Nephron (organoid): ENCODE measurements around the gene WDPCP.
"Not testable (repeated sequence)": the region's sequence is repeated elsewhere in the genome, so short reads cannot be mapped to it uniquely, and the experiment has no call there.

Experiments
- H3K27ac Mint-ChIP-seq, 3 experiments: 2 replicates each; pipeline ENCODE4 v1.8.0; 2020; ENCODE audit warnings: mixed read lengths in 3 of 3, mild to moderate bottlenecking in 2 of 3, moderate library complexity in 1 of 3
- H3K27me3 Mint-ChIP-seq: 2 replicates; pipeline ENCODE4 v1.8.0; 2021; ENCODE audit warnings: low read depth, mild to moderate bottlenecking, moderate library complexity, mixed read lengths
- H3K36me3 Mint-ChIP-seq: 2 replicates; pipeline ENCODE4 v1.8.0; 2020; ENCODE audit warnings: low read depth, mixed read lengths
- H3K4me1 Mint-ChIP-seq: 2 replicates; pipeline ENCODE4 v1.8.0; 2020; ENCODE audit warnings: mixed read lengths
- H3K4me3 Mint-ChIP-seq, 3 experiments: 2 replicates each; pipeline ENCODE4 v1.8.0; 2020; ENCODE audit warnings: mild to moderate bottlenecking in 3 of 3, mixed read lengths in 3 of 3, moderate library complexity in 2 of 3
- H3K9me3 Mint-ChIP-seq: 2 replicates; pipeline ENCODE4 v1.8.0; 2020; ENCODE audit warnings: mixed read lengths
- TF ChIP-seq, protein P1 (sequence below), 3 experiments: fragments of 200-600 bp; sonication (generic); IDR thresholded peaks; one replicate each; pipeline ENCODE4 v1.5.0; 2021; ENCODE audit warnings: antibody characterized with exemption in 3 of 3; ENCODE audit not compliant: unreplicated experiment in 3 of 3

The WDPCP gene

DNA sequence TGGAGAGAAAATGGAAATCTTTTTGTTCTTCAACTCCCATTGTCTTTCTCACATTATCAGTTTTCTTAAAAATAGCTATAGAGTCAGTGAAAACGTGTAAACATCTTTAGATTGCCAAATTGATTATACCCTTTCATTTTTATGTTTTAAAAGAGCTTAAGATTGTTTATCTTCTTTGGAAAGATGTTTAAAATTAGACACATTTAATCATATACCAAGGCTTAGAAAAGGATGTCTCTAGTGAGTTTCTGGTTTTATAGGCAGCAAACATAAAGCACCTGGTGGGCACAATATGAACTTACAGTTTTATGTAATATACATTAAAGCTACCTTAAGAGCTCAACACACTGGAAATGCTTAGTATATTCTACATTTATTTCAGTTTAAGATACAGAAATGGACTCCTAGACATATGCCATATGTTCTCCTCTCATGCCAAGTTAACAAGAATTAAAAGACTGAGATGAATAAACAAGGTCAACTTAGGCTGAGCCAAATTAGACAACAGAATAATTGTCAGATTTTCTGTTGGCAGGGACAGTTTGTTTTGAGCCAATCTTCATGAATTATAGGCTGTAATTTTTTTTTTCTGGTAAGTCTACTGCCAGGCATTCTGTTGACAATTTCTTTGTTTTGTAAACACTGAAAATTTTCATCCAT is 425.0 kb downstream of the WDPCP start:
- Mint-ChIP-seq H3K27ac (no peak overlapping the region), H3K9me3 (peaks cover 8% of the 10 kb centered on the region), H3K27me3 (no peaks in the 10 kb centered on the region), H3K4me3 (no peak overlapping the region), H3K4me1 (no peaks in the 10 kb centered on the region), H3K36me3 (no peaks in the 10 kb centered on the region)
- TF ChIP-seq, protein P1, sequence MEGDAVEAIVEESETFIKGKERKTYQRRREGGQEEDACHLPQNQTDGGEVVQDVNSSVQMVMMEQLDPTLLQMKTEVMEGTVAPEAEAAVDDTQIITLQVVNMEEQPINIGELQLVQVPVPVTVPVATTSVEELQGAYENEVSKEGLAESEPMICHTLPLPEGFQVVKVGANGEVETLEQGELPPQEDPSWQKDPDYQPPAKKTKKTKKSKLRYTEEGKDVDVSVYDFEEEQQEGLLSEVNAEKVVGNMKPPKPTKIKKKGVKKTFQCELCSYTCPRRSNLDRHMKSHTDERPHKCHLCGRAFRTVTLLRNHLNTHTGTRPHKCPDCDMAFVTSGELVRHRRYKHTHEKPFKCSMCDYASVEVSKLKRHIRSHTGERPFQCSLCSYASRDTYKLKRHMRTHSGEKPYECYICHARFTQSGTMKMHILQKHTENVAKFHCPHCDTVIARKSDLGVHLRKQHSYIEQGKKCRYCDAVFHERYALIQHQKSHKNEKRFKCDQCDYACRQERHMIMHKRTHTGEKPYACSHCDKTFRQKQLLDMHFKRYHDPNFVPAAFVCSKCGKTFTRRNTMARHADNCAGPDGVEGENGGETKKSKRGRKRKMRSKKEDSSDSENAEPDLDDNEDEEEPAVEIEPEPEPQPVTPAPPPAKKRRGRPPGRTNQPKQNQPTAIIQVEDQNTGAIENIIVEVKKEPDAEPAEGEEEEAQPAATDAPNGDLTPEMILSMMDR (IDR thresholded peaks at IDR 0.05; ENCODE audit: unreplicated experiment in 3 of 3): no peak

DNA sequence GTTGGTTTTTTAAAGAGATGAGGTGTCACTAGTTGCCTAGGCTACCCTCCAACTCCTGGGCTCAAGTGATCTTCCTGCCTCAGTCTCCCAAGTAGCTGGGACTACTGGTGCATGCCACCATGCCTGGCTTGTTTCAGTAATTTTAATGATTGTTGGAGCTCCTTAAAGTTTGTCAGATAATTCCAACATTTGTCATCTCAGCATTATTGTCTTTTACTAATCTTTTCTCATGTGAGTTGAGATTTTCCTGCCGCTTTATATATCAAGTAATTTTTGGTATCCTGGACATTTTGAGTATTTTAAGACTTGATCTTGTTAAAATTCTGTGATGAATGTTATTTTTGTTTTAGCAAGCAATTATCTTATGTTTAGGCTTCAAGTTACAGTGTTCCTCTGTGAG is 429.0 kb downstream of the WDPCP start:
- Mint-ChIP-seq H3K27ac (no peak overlapping the region), H3K9me3 (no peaks in the 10 kb centered on the region)

DNA sequence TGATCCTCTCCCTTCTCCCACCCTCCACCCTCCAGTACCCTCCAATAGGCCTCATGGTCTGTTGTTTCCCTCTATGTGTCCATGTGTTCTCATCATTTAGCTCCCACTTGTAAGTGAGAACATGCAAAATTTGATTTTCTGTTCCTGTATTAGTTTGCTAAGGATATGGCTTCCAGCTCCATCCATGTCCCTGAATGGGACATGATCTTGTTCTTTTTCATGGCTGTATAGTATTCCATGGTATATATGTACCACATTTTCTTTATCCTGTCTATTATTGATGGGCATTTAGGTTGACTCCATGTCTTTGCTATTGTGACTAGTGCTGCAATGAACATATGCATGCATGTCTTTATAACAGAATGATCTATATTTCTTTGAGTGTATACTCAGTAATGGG is 451.6 kb downstream of the WDPCP start:
- Mint-ChIP-seq H3K9me3 (peaks cover 59% of the 10 kb centered on the region), H3K36me3 (peaks cover 19% of the 10 kb centered on the region)
- not testable (repeated sequence) for H3K4me3 Mint-ChIP-seq, H3K27ac Mint-ChIP-seq, H3K4me1 Mint-ChIP-seq, H3K27me3 Mint-ChIP-seq

More for the DNA sequence above, 429.0 kb downstream of the WDPCP start:
- no peaks in the 10 kb centered on the region for H3K36me3 Mint-ChIP-seq
- H3K4me1 Mint-ChIP-seq: no peaks in the 10 kb centered on the region
- TF ChIP-seq, protein P1 (IDR thresholded peaks at IDR 0.05; ENCODE audit: unreplicated experiment in 3 of 3): no peak
- H3K27me3 Mint-ChIP-seq: no peaks in the 10 kb centered on the region
- no peak overlapping the region for H3K4me3 Mint-ChIP-seq

DNA sequence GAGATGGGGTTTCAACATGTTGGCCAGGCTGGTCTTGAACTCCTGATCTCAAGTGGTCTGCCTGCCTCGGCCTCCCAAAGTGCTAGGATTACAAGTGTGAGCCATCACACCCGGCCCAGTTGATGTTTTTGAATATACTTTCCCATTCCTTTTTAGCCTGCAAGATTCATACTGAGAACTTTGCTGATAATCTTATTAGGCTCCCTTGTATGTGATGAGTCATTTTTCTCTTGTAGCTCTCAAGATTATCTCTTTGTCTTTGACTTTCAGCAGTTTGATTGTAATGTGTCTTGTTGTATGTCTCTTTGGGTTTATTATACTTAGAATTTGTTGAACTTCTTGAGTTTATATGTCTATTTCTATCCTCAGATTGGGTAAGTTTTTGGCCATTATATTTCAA is 456.3 kb downstream of the WDPCP start:
- Mint-ChIP-seq H3K9me3 (peaks cover 38% of the 10 kb centered on the region), H3K27me3 (no peaks in the 10 kb centered on the region), H3K4me3 (no peak overlapping the region), H3K27ac (no peak overlapping the region), H3K36me3 (peaks cover under 1% of the 10 kb centered on the region), H3K4me1 (no peaks in the 10 kb centered on the region)
- TF ChIP-seq, protein P1 (IDR thresholded peaks at IDR 0.05; ENCODE audit: unreplicated experiment in 3 of 3): no peak

DNA sequence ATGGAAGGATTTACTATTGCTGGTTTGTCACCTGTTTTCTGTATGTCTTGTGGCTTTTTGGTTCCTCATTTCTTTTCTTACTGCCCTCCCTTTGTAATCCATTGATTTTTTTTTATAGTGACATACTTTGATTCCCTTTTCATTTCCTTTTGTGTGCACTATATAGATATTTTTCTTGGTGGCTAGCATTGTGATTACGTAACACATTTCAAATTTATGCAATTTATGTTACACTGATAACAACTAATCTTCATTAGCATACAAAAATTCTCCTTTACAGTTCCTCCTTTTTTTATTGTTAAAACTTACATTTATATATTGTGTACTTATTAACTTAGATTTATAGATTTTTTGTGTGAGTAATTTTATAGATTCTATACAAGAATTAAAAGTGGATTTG is 457.1 kb downstream of the WDPCP start:
- H3K36me3 Mint-ChIP-seq: no peaks in the 10 kb centered on the region
- H3K27me3 Mint-ChIP-seq: no peaks in the 10 kb centered on the region
- H3K4me1 Mint-ChIP-seq: no peaks in the 10 kb centered on the region
- no peak overlapping the region for H3K27ac Mint-ChIP-seq
- H3K4me3 Mint-ChIP-seq: no peak overlapping the region
- TF ChIP-seq, protein P1 (IDR thresholded peaks at IDR 0.05; ENCODE audit: unreplicated experiment in 3 of 3): no peak
- H3K9me3 Mint-ChIP-seq: peaks cover 34% of the 10 kb centered on the region

DNA sequence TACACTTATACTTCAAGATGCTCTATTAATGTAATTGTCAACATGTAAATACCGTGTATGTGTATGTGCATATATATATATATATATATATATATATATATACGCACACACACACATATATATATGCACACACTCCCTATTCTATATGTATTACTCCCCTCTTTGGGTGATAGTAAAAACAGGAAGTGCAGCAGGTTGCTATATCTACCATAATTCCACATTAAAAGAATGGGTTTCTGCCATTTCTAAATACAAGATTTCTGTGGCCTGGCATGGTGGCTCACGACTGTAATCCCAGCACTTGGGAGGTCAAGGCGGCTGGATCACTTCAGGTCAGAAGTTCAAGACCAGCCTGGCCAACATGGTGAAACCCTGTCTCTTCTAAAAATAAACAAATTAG is 460.7 kb downstream of the WDPCP start:
- Mint-ChIP-seq H3K4me1 (no peaks in the 10 kb centered on the region), H3K27me3 (no peaks in the 10 kb centered on the region), H3K36me3 (no peaks in the 10 kb centered on the region), H3K9me3 (peaks cover 25% of the 10 kb centered on the region), H3K27ac (no peak overlapping the region), H3K4me3 (no peak overlapping the region)
- TF ChIP-seq, protein P1 (IDR thresholded peaks at IDR 0.05; ENCODE audit: unreplicated experiment in 3 of 3): no peak
